ENCODE measurements around the gene PADI3. TPM values are rescaled to one million over a fixed set of nuclear protein-coding genes. Genes with fewer than 3 reads are reported as not detected.

PADI3 gene
- total and polyA plus RNA-seq, 7 donors, result 0.01 to 0.09 (median 0.04) TPM; not detected in 4

- ATAC-seq (no peak), DNase-seq (no peak)
- Histone ChIP-seq H3K9me3 (no peaks in the 10 kb centered on the region), H3K27me3 (ENCODE audit: insufficient read depth in 3 of 3, low read length in 2 of 3) (peaks cover 0 to 50% (median 4%) of the 10 kb centered on the region in 3 donors), H3K27ac (no peak overlapping the region), H3K36me3 (ENCODE audit: insufficient read depth in 1 of 2, low read depth in 1 of 2) (no peaks in the 10 kb centered on the region), H3K4me1 (no peaks in the 10 kb centered on the region), H3K4me3 (no peak overlapping the region)
- intact Hi-C loops (cut with DNase I), result no loop called here
- TF ChIP-seq CTCF (IDR thresholded peaks at IDR 0.05), result no peak
- 57 to 61% (median 59%) methylated on average over 6 of the region's 6 CpGs for WGBS, 3 donors
These were observed 59.7 kb downstream of the PADI3 start for GRCh38 chr1:17308593-17308992.

GRCh38 chr1:17309426-17310067, 60.6 kb downstream of the PADI3 start:
- H3K27me3 ChIP-seq (ENCODE audit: insufficient read depth in 3 of 3, low read length in 2 of 3), result peaks cover 0 to 60% (median 6%) of the 10 kb centered on the region in 3 donors
- DNase-seq (no peak), ATAC-seq (no peak)
- no peaks in the 10 kb centered on the region for H3K4me1 ChIP-seq
- no peak overlapping the region for H3K27ac ChIP-seq
- 30 to 33% (median 32%) methylated on average over 8 of the region's 8 CpGs for WGBS, 3 donors
- no peaks in the 10 kb centered on the region for H3K36me3 ChIP-seq (ENCODE audit: insufficient read depth in 1 of 2, low read depth in 1 of 2)
- no peak overlapping the region for H3K4me3 ChIP-seq
- TF ChIP-seq CTCF (IDR thresholded peaks at IDR 0.05), result no peak
- H3K9me3 ChIP-seq, result no peaks in the 10 kb centered on the region
- intact Hi-C loops (cut with DNase I), result no loop called here

GRCh38 chr1:17310068-17310640, 61.3 kb downstream of the PADI3 start:
- Histone ChIP-seq H3K4me3 (no peak overlapping the region), H3K9me3 (no peaks in the 10 kb centered on the region), H3K4me1 (no peaks in the 10 kb centered on the region), H3K36me3 (ENCODE audit: insufficient read depth in 1 of 2, low read depth in 1 of 2) (no peaks in the 10 kb centered on the region), H3K27me3 (ENCODE audit: insufficient read depth in 3 of 3, low read length in 2 of 3) (peaks cover 0 to 63% (median 6%) of the 10 kb centered on the region in 3 donors), H3K27ac (no peak overlapping the region)
- 42 to 48% (median 43%) methylated on average over 7 of the region's 7 CpGs for WGBS, 3 donors
- TF ChIP-seq CTCF (IDR thresholded peaks at IDR 0.05), result no peak
- intact Hi-C loops (cut with DNase I), result no loop called here
- DNase-seq, result no peak
- ATAC-seq, result no peak

- no peaks in the 10 kb centered on the region for H3K9me3 ChIP-seq
- ATAC-seq (no peak), DNase-seq (no peak)
- intact Hi-C loops (cut with DNase I), result no loop called here
- H3K27me3 ChIP-seq (ENCODE audit: insufficient read depth in 3 of 3, low read length in 2 of 3), result peaks cover 0 to 56% (median 6%) of the 10 kb centered on the region in 3 donors
- TF ChIP-seq CTCF (IDR thresholded peaks at IDR 0.05), result no peak
- no peaks in the 10 kb centered on the region for H3K4me1 ChIP-seq
- 73 to 77% (median 75%) methylated on average over 9 of the region's 9 CpGs for WGBS, 3 donors
- no peak overlapping the region for H3K4me3 ChIP-seq
- H3K36me3 ChIP-seq (ENCODE audit: insufficient read depth in 1 of 2, low read depth in 1 of 2), result no peaks in the 10 kb centered on the region
- no peak overlapping the region for H3K27ac ChIP-seq
These were observed 64.8 kb downstream of the PADI3 start for GRCh38 chr1:17313530-17314309.

Data from psoas muscle (tissue), 8 donors.